NCI-H1694 (cell line): Measurements from ENCODE around the gene RALGPS1.

Source experiments
- DNase-seq: peaks from one replicate; lab custom pipeline; 2025; lab: John Stamatoyannopoulos, UW

The RALGPS1 gene

GRCh38 chr9:127022913-127023660 lies 108.5 kb downstream of the RALGPS1 start:
- no peak for DNase-seq

- no peak for DNase-seq
Observed at GRCh38 chr9:127025042-127025441, 110.5 kb downstream of the RALGPS1 start.

- no peak for DNase-seq
Observed at GRCh38 chr9:127027694-127028093, 113.1 kb downstream of the RALGPS1 start.

- DNase-seq, result no peak
Observed at GRCh38 chr9:127029548-127029947, 115.0 kb downstream of the RALGPS1 start.

GRCh38 chr9:127030814-127031740 lies 116.5 kb downstream of the RALGPS1 start:
- no peak for DNase-seq

- DNase-seq, result no peak
Observed at GRCh38 chr9:127032256-127032655, 117.7 kb downstream of the RALGPS1 start.

GRCh38 chr9:127033061-127033460 lies 118.5 kb downstream of the RALGPS1 start:
- no peak for DNase-seq

GRCh38 chr9:127033789-127034188 lies 119.2 kb downstream of the RALGPS1 start:
- DNase-seq, result no peak

- DNase-seq, result no peak
Observed at GRCh38 chr9:127034691-127035090, 120.1 kb downstream of the RALGPS1 start.

- no peak for DNase-seq
Observed at GRCh38 chr9:127035423-127035822, 120.8 kb downstream of the RALGPS1 start.

GRCh38 chr9:127035948-127036347 lies 121.4 kb downstream of the RALGPS1 start:
- no peak for DNase-seq

GRCh38 chr9:127036437-127036836 lies 121.9 kb downstream of the RALGPS1 start:
- no peak for DNase-seq

GRCh38 chr9:127038531-127038930 lies 123.9 kb downstream of the RALGPS1 start:
- no peak for DNase-seq

GRCh38 chr9:127039492-127039891 lies 124.9 kb downstream of the RALGPS1 start:
- no peak for DNase-seq

- DNase-seq, result no peak
Observed at GRCh38 chr9:127045148-127045547, 130.6 kb downstream of the RALGPS1 start.

GRCh38 chr9:127047971-127048370 lies 133.4 kb downstream of the RALGPS1 start:
- no peak for DNase-seq

- no peak for DNase-seq
Observed at GRCh38 chr9:127049044-127049443, 134.5 kb downstream of the RALGPS1 start.

- no peak for DNase-seq
Observed at GRCh38 chr9:127049581-127049980, 135.0 kb downstream of the RALGPS1 start.

- DNase-seq, result no peak
Observed at GRCh38 chr9:127050152-127050551, 135.6 kb downstream of the RALGPS1 start.

GRCh38 chr9:127050591-127051001 lies 136.0 kb downstream of the RALGPS1 start:
- no peak for DNase-seq

- no peak for DNase-seq
Observed at GRCh38 chr9:127051881-127052595, 137.5 kb downstream of the RALGPS1 start.

GRCh38 chr9:127053057-127053821 lies 138.7 kb downstream of the RALGPS1 start:
- DNase-seq, result no peak
